M059J (cell line): ENCODE results near the gene KRT81. TPM values are rescaled to one million over a fixed set of nuclear protein-coding genes. Genes with fewer than 3 reads are reported as not detected.
"Not testable (repeated sequence)": the region's sequence is repeated elsewhere in the genome, so short reads cannot be mapped to it uniquely, and the experiment has no call there.

Experiments
- DNase-seq: peaks from one replicate; pipeline ENCODE4 v3.0.0-alpha.2; 2012; ENCODE audit warnings: low read depth
- total RNA-seq: library from RNA; depleted of rRNA; stranded (reverse); fragments of >200 nt; shearing (Covaris generic); gene quantifications from 2 replicates; pipeline ENCODE4 v1.2.3, GENCODE V29; 2014; rRNA removed

Gene KRT81
- total RNA-seq, 1 experiment from 2014 or later = 412 TPM

DNA sequence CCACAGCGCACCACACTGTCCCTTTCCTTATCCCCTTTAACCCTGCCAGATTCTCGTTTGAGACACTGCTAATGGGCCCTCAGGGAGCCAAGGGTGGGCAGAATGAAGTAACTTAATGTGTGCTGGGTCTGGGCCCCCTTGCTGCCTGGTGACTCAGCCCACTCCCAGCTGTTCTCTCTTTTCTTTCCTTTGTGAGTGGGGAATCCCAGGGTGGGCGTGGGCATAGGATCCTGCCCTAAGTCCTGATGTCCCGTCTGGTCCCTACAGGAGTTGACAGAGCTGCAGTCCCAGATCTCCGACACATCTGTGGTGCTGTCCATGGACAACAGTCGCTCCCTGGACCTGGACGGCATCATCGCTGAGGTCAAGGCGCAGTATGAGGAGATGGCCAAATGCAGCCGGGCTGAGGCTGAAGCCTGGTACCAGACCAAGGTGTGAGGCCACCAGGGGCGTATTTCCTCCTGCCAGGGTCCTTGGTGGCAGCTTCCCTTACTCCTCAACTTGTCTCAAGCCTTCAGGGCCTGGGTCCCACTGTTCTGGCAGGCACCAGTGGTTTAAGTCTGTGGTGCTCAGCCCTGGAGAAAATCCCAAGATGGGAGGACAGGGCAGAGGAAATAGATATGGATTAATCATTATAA is 50.0 kb downstream of the KRT81 start:
- no peak for DNase-seq

DNA sequence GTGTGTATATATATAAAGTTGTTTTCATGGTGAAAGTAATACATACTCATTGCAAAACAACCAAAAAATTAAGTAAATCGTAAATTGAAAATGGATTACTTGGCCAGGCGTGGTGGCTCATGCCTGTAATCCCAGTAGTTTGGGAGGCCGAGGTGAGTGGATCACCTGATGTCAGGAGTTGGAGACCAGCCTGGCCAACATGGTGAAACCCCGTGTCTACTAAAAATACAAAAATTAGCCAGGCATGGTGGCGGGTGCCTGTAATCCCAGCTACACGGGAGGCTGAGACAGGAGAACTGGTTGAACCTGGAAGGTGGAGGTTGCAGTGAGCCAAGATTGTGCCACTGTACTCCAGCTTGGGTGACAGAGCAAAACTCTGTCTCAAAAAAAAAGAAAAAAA is 51.1 kb downstream of the KRT81 start:
- DNase-seq = not testable (repeated sequence)

DNA sequence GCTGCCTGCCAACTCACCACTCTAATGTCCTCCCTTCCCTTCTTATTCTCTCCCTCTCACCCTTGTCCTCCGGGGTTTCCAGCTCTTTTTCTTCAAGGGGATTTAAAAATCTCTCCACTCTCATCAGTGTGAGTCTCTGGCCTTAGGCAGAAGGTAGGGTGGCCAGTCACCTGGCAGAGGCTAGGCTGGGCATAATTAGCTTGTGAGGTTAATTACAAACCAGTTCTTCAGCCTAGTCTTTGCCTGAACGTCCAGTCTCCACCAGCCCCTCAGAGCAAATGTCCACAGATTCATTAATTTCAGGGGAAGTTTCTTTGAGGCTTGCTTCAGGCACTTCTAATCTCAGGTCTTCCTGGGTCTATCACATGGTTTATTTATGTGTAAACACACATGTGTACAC is 51.6 kb downstream of the KRT81 start:
- DNase-seq = no peak

DNA sequence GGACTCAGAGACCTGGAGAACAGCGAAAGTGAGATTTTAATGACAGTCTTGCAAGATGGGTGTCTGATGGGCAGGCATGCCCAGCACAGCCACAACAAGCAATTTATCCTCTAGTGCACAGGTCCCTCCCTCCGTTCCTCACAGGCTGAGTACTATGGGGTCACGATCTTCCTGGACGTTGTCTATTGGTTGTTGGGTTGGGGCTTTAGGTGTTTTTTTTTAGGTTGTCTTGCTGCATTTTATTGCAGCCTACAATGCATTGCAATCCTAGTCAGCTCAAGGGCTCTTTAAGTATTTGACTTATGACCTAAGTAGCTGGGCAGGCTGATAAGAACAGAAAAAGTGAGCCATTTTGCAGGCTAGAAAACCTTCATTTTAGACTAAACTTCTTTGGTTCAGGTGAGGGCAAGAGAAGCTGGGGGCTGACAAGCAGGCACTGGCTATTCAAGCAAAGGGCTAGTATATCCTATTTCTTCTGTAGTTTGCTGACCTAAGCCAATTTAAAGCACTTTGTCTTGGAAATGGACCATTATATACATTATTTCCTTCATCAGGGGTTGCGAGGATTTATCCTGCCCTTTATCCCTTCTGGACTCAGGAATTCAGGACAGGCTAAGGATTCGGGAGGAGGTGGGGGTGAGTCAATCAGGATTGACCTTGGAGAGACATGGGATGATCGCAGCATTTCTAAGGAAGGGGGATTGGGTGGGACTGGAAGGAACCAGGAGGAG is 52.3 kb downstream of the KRT81 start:
- DNase-seq = no peak

DNA sequence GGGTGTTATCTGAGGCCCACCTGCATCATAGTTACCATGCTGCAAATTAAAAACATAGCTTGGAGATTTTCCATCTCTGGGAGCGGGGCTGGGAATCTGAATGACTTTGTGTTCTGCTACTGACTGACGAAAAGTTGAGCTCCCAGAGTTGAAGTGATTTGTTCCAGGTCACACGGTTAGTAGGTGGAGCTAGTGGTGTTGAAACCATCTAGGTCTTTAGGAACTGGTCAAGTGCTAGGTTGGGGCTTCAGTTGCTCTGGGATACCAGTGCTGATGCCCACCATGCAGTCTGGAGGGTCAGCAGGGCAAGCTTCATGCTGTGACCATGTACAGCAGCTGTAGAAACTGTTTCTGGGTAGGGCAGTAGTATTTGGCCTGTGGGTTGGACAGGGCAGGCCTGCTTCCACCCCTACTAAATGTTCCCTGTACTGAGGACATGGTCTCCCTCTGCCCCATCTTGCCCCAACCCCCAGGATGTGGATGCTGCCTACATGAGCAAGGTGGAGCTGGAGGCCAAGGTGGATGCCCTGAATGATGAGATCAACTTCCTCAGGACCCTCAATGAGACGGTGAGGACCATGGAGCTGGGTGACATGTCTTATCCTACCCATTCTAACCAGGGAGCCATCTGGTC is 53.0 kb downstream of the KRT81 start:
- DNase-seq = no peak

DNA sequence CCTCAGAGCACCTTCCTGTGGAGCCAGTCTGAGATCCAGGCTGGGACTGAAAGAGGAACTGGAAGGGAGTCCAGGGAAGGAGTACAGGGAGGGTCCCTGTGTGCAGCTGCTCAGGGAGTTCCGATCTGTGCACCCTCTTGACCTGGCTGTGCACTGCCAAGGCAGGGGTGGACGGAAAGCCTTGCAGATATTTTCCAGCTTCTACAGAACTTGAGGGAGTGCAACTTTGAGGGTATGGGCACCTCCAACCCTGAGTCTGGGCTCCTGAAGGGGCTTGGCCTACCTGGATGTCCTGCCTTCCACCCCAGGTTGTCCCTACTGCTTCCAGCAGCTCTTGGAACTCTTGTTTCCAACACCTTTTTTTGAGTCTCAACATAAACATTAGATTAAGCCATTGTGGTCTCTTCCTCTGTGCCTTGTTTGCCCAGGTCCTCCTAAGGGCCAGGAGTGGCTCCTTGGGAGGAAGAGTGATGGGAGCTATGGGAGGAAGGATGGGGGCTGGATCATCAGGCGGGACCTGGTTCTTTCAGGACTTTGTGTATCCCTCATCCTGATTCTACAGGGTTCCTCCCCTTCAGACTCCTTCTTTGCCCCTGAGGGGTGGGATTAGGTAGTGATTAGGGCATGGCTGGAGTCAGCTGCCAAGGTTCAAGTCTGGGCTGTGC is 54.8 kb downstream of the KRT81 start:
- DNase-seq = no peak

Other genes with a start within 250 kb of the KRT81 start
- gene NR4A1, start 240.1 kb downstream of the KRT81 start, total RNA-seq = 0.84 and 2.5 TPM in 2 replicates
- 52.6 and 62.0 TPM in 2 replicates for gene ATG101, start 221.6 kb downstream of the KRT81 start, total RNA-seq
- gene SMIM41, start 211.8 kb downstream of the KRT81 start, total RNA-seq = not detected in 2 replicates
- gene KRT80, start 99.5 kb downstream of the KRT81 start, total RNA-seq = 36.6 and 52.7 TPM in 2 replicates
- gene KRT7, start 58.3 kb downstream of the KRT81 start, total RNA-seq = 3.0 and 8.4 TPM in 2 replicates
- 5.8 and 8.1 TPM in 2 replicates for gene KRT86, start 16.9 kb downstream of the KRT81 start, total RNA-seq
- 0.22 TPM in 1 of 2 replicates, not detected in the other for gene KRT83, start 29.9 kb upstream of the KRT81 start, total RNA-seq
- not detected in 2 replicates for gene KRT85, start 75.9 kb upstream of the KRT81 start, total RNA-seq
- not detected in 2 replicates for gene KRT84, start 94.1 kb upstream of the KRT81 start, total RNA-seq
- not detected in 2 replicates for gene KRT82, start 114.8 kb upstream of the KRT81 start, total RNA-seq
- gene KRT75, start 142.8 kb upstream of the KRT81 start, total RNA-seq = 0.02 TPM in 1 of 2 replicates, not detected in the other
- not detected in 2 replicates for gene KRT6B, start 160.6 kb upstream of the KRT81 start, total RNA-seq
- gene KRT6C, start 182.3 kb upstream of the KRT81 start, total RNA-seq = not detected in 2 replicates
- not detected in 2 replicates for gene KRT6A, start 201.7 kb upstream of the KRT81 start, total RNA-seq
- gene KRT5, start 228.9 kb upstream of the KRT81 start, total RNA-seq = not detected in 2 replicates